Transverse colon (tissue), 4 donors: ENCODE measurements around the gene RABGGTA. TPM values are rescaled to one million over a fixed set of nuclear protein-coding genes. Genes with fewer than 3 reads are reported as not detected.

Experiments used
- DNase-seq: peaks from one replicate; pipeline ENCODE4 v3.0.0-alpha.2; 2019
- H3K27ac ChIP-seq, 4 donors: fragments of 200-600 bp; sonication (generic); 2 replicates each; pipeline ENCODE4 v1.5.1; 2016 to 2018; ENCODE audit warnings: inconsistent platforms in 4 of 4
- H3K27me3 ChIP-seq: fragments of 200-600 bp; sonication (generic); 2 replicates; pipeline ENCODE4 v1.5.1; 2017; ENCODE audit warnings: inconsistent platforms
- H3K36me3 ChIP-seq, 4 donors: fragments of 200-600 bp; sonication (generic); 2 replicates each; pipeline ENCODE4 v1.5.1; 2017 to 2019; ENCODE audit warnings: inconsistent platforms in 4 of 4
- H3K4me1 ChIP-seq, 4 donors: fragments of 200-600 bp; sonication (generic); 2 replicates each; pipeline ENCODE4 v1.5.1; 2017 to 2020; ENCODE audit warnings: inconsistent platforms in 4 of 4
- H3K4me3 ChIP-seq, 4 donors: fragments of 200-600 bp; sonication (generic); 1 replicate in 1 of 4; 2 replicates in 3 of 4; pipeline versions ENCODE4 v1.5.1 to v1.6.1; 2017 to 2019; ENCODE audit warnings: inconsistent platforms in 4 of 4
- H3K9me3 ChIP-seq, 2 donors: fragments of 200-600 bp; sonication (generic); 2 replicates each; pipeline ENCODE4 v1.5.1; 2017 to 2019; ENCODE audit warnings: inconsistent platforms in 2 of 2
- EP300 ChIP-seq: sonication (generic); formaldehyde crosslinking; IDR thresholded peaks from one replicate; pipeline ENCODE4 v1.6.1; 2017; ENCODE audit warnings: antibody characterized with exemption, low read depth
- POLR2A ChIP-seq: fragments of 450-650 bp; IDR thresholded peaks from one replicate; pipeline ENCODE4 v1.6.1; 2016; ENCODE audit warnings: antibody characterized with exemption, mild to moderate bottlenecking, moderate library complexity
- POLR2AphosphoS5 ChIP-seq, 3 donors: sonication (generic); formaldehyde crosslinking; IDR thresholded peaks; one replicate each; pipeline ENCODE4 v1.6.1; 2016; ENCODE audit warnings: antibody characterized with exemption in 3 of 3
- WGBS, 2 donors: methylation state at CpG; one replicate each; pipeline ENCODE4 v1.1.5; 2018; ENCODE audit warnings: low coverage in 1 of 2; 5-methylcytosine and 5-hydroxymethylcytosine counted together
- in situ Hi-C, 4 donors: fragments of 200-750 bp; cut with MboI; loops; one replicate each; pipeline versions ENCODE4 v1.15.0 to v1.15.1; 2017; ENCODE audit warnings: low sequenced_read_pairs in 3 of 4, low pct_ligation_motif_present in 1 of 4, low pct_unique_long_range_greater_than_20kb in 1 of 4
- intact Hi-C: fragments of 100-400 bp; cut with DNase I; formaldehyde crosslinking; loops from one replicate; pipeline ENCODE4 v1.15.1; 2023; ENCODE audit warnings: low total_unique reads
- total RNA-seq, 4 donors: library from RNA; depleted of rRNA; stranded (reverse); fragments of >200 nt; gene quantifications; one replicate each; pipeline ENCODE4 v1.1.0, GENCODE V29; 2016
- TF ChIP-seq, protein P1 (sequence below), 5 experiments: fragments of 200-600 bp in 3 of 5; fragments of 450-650 bp in 2 of 5; sonication (generic) in 3 of 5; IDR thresholded peaks; 1 replicate in 2 of 5; 2 replicates in 3 of 5; pipeline ENCODE4 v1.5.1; 2016 to 2017; ENCODE audit warnings: antibody characterized with exemption in 5 of 5, inconsistent platforms in 3 of 5, mild to moderate bottlenecking in 2 of 5, moderate library complexity in 1 of 5

Gene RABGGTA
- total RNA-seq, 4 donors from 2014 or later, result 47.3 to 227 (median 53.0) TPM

DNA sequence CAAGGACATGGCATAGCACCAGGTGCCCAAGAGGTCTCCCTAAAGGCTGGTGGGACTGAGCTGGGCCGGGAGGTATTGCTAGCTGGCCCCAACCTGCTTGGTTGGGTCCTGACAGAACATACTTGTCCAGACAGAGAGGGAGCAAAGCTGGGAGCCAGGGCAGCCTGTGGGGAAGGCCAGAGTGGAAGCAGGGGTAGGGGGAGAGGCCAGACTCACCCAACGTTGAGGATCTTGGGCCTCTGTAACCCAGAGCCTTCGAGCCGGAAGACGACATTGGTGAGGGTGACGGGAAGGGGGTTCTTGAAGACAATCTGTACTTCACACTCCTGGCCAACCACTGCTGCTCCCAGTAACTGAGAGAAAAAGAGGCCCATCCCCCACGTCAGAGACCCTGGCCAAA is 17.5 kb downstream of the RABGGTA start:
- DNase-seq, result no peak
- Histone ChIP-seq H3K9me3 (no peaks in the 10 kb centered on the region), H3K4me1 (no peaks in the 10 kb centered on the region), H3K4me3 (no peak overlapping the region), H3K36me3 (no peaks in the 10 kb centered on the region), H3K27ac (no peak overlapping the region), H3K27me3 (no peaks in the 10 kb centered on the region)
- TF ChIP-seq EP300, result no peak
- TF ChIP-seq, protein P1, sequence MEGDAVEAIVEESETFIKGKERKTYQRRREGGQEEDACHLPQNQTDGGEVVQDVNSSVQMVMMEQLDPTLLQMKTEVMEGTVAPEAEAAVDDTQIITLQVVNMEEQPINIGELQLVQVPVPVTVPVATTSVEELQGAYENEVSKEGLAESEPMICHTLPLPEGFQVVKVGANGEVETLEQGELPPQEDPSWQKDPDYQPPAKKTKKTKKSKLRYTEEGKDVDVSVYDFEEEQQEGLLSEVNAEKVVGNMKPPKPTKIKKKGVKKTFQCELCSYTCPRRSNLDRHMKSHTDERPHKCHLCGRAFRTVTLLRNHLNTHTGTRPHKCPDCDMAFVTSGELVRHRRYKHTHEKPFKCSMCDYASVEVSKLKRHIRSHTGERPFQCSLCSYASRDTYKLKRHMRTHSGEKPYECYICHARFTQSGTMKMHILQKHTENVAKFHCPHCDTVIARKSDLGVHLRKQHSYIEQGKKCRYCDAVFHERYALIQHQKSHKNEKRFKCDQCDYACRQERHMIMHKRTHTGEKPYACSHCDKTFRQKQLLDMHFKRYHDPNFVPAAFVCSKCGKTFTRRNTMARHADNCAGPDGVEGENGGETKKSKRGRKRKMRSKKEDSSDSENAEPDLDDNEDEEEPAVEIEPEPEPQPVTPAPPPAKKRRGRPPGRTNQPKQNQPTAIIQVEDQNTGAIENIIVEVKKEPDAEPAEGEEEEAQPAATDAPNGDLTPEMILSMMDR (IDR thresholded peaks at IDR 0.05), result no peak
- no peak for TF ChIP-seq POLR2A
- TF ChIP-seq POLR2AphosphoS5 (IDR thresholded peaks at IDR 0.05), result no peak
- in situ Hi-C loops (no loop called here), intact Hi-C loops (no loop called here)
- 78% methylated on average over 7 of the region's 7 CpGs; no CpG with 5 or more reads in 1 of the 2 donors for WGBS, 2 donors

DNA sequence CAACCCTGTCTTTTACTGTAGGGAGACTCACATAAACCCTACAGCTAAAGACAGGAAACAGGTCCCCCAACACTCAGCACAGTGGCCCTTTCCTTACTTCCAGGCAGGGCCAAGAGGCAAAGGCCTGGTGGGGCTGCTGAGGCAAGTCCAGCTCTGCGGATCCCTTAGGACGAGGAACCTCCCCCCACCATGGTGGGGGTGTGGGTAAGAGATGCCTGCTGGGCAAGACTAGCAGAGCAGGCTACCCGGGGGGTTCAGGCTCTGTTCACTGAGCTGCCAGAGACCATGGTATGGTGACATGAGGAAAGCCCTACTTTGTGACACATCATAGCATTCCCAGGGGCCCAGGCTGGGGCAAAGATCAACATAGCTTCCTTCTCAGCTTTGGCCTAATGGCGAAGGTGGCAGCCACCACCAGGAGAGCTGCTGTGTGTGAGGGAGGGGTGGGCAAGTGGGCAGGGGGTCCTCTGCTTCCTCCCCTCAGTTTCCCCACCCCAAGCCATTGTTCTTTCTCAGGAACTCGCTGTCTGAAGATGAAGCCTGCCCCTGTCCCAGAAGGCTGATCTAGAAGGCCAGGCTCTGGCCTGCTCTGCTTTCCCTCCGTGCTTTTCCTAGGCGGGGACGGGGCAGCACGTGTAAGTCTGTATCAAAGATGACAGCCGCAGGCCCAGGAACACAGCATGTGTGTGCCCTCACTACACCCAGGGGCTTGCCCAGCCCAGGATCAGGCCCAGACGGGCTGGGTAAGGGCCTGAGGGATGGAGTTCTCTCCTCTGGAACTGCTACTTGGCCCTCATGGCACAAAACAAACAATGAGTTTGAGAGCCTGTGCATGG is 18.9 kb downstream of the RABGGTA start:
- no peak overlapping the region for H3K4me3 ChIP-seq
- H3K4me1 ChIP-seq, result no peaks in the 10 kb centered on the region
- TF ChIP-seq POLR2AphosphoS5 (IDR thresholded peaks at IDR 0.05), result no peak
- TF ChIP-seq, protein P1 (IDR thresholded peaks at IDR 0.05), result no peak
- TF ChIP-seq POLR2A, result no peak
- no peak for TF ChIP-seq EP300
- intact Hi-C loops, result no loop called here
- no peaks in the 10 kb centered on the region for H3K27me3 ChIP-seq
- no peaks in the 10 kb centered on the region for H3K9me3 ChIP-seq
- in situ Hi-C loops, result no loop called here
- DNase-seq, result no peak
- 84% methylated on average over 11 of the region's 11 CpGs; no CpG with 5 or more reads in 1 of the 2 donors for WGBS, 2 donors
- no peak overlapping the region for H3K27ac ChIP-seq
- no peaks in the 10 kb centered on the region for H3K36me3 ChIP-seq

DNA sequence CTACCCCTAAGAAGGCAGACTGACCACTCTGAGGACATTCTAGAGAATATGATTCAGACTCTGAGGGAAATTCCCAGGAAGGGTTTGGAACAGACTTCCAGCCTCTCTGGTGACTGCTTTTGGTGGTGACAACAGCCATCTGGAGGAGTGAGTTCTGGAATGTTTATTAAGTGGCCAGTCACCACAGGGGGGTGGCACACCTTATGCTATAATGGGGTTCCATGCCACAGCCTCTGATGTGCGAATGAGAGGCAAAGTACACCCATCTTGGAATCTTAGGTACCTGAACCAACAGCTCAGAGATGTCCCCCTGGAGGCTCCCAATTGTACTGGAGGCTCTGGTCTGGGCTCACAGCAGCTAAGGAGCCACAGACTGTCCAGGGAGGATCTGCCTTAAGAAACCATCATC is 19.5 kb downstream of the RABGGTA start:
- H3K27ac ChIP-seq, result no peak overlapping the region
- no peaks in the 10 kb centered on the region for H3K36me3 ChIP-seq
- no peaks in the 10 kb centered on the region for H3K4me1 ChIP-seq
- in situ Hi-C loops (no loop called here), intact Hi-C loops (no loop called here)
- H3K9me3 ChIP-seq, result no peaks in the 10 kb centered on the region
- no peaks in the 10 kb centered on the region for H3K27me3 ChIP-seq
- no peak for TF ChIP-seq EP300
- no peak for TF ChIP-seq POLR2AphosphoS5 (IDR thresholded peaks at IDR 0.05)
- TF ChIP-seq, protein P1 (IDR thresholded peaks at IDR 0.05), result no peak
- no peak for TF ChIP-seq POLR2A
- H3K4me3 ChIP-seq, result no peak overlapping the region
- 92 to 100% methylated on average over 1 of the region's 1 CpG for WGBS, 2 donors
- DNase-seq, result no peak

DNA sequence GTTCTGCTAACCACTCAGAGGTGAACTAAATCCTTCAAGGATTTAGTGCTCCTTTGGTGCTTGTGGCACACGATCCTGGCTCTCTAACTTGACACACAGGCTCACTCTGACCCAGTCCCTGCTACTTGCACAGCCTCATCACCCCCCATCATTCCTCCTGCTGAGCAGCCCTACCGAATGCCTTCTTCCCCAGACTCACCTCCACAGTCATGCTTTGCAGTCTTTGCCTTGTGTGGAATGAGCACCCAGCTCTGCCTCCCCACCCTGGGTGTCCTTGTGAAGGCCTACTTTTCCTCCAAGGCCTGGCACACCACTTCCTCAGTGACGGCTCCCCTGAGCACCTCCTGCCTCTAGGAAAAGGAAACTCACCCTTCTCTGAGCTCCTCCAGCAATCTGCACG is 21.0 kb downstream of the RABGGTA start:
- no peaks in the 10 kb centered on the region for H3K9me3 ChIP-seq
- TF ChIP-seq, protein P1 (IDR thresholded peaks at IDR 0.05), result no peak
- TF ChIP-seq POLR2A (no peak), EP300 (no peak), POLR2AphosphoS5 (IDR thresholded peaks at IDR 0.05) (no peak)
- WGBS, 2 donors, result 73 to 76% methylated on average over 4 of the region's 4 CpGs
- H3K4me3 ChIP-seq, result no peak overlapping the region
- in situ Hi-C loops, result no loop called here
- no peak overlapping the region for H3K27ac ChIP-seq
- no peaks in the 10 kb centered on the region for H3K27me3 ChIP-seq
- H3K36me3 ChIP-seq, result no peaks in the 10 kb centered on the region
- peak; percentile 6 for DNase-seq
- no peaks in the 10 kb centered on the region for H3K4me1 ChIP-seq
- intact Hi-C loops, result no loop called here
